GF-D8 (cell line): ENCODE data around the gene KRT75.
"Not testable (repeated sequence)": the region's sequence is repeated elsewhere in the genome, so short reads cannot be mapped to it uniquely, and the experiment has no call there.

Source experiments
- DNase-seq: peaks from one replicate; lab custom pipeline; 2025; lab: John Stamatoyannopoulos, UW

Gene KRT75

GRCh38 chr12:52415870-52416750 is 18.1 kb downstream of the KRT75 start:
- no peak for DNase-seq

- no peak for DNase-seq
Observed at GRCh38 chr12:52414936-52415335, 19.2 kb downstream of the KRT75 start.

GRCh38 chr12:52413782-52414345 is 20.3 kb downstream of the KRT75 start:
- DNase-seq, result no peak

GRCh38 chr12:52413202-52413601 is 21.0 kb downstream of the KRT75 start:
- no peak for DNase-seq

GRCh38 chr12:52411815-52412214 is 22.4 kb downstream of the KRT75 start:
- no peak for DNase-seq

- DNase-seq, result not testable (repeated sequence)
Observed at GRCh38 chr12:52410589-52411248, 23.5 kb downstream of the KRT75 start.

GRCh38 chr12:52407918-52408317 is 26.3 kb downstream of the KRT75 start:
- DNase-seq, result no peak

GRCh38 chr12:52405922-52406385 is 28.2 kb downstream of the KRT75 start, which contains the start of gene KRT82:
KRT82 (minus strand) TSS chr12:52406335; CDS start chr12:52406277, 58 bp downstream.
- DNase-seq, result no peak

- DNase-seq, result no peak
Observed at GRCh38 chr12:52404951-52405350, 29.2 kb downstream of the KRT75 start.

GRCh38 chr12:52403561-52403960 is 30.6 kb downstream of the KRT75 start:
- no peak for DNase-seq

GRCh38 chr12:52402873-52403540 is 31.2 kb downstream of the KRT75 start:
- DNase-seq, result no peak

- DNase-seq, result no peak
Observed at GRCh38 chr12:52402377-52402776, 31.8 kb downstream of the KRT75 start.

- no peak for DNase-seq
Observed at GRCh38 chr12:52401926-52402325, 32.2 kb downstream of the KRT75 start.

GRCh38 chr12:52401526-52401925 is 32.6 kb downstream of the KRT75 start:
- no peak for DNase-seq

GRCh38 chr12:52400906-52401305 is 33.3 kb downstream of the KRT75 start:
- no peak for DNase-seq

- no peak for DNase-seq
Observed at GRCh38 chr12:52399756-52400155, 34.4 kb downstream of the KRT75 start.

- DNase-seq, result no peak
Observed at GRCh38 chr12:52398176-52398575, 36.0 kb downstream of the KRT75 start.

GRCh38 chr12:52396656-52397055 is 37.5 kb downstream of the KRT75 start:
- DNase-seq, result no peak

- no peak for DNase-seq
Observed at GRCh38 chr12:52395761-52396434, 38.3 kb downstream of the KRT75 start.

- DNase-seq, result no peak
Observed at GRCh38 chr12:52394836-52395405, 39.2 kb downstream of the KRT75 start.

GRCh38 chr12:52392465-52393007 is 41.6 kb downstream of the KRT75 start:
- DNase-seq, result no peak
